ENCODE results near the gene CMTM2. TPM values are rescaled to one million over a fixed set of nuclear protein-coding genes. Genes with fewer than 3 reads are reported as not detected.
"Not testable (repeated sequence)": the region's sequence is repeated elsewhere in the genome, so short reads cannot be mapped to it uniquely, and the experiment has no call there.

The CMTM2 gene
- total and polyA plus RNA-seq, 11 donors, result 0.52 TPM; not detected in 10

GRCh38 chr16:66594739-66595138, 15.5 kb downstream of the CMTM2 start:
- no peak overlapping the region for H3K4me3 ChIP-seq
- WGBS, 4 donors, result 59 to 68% (median 66%) methylated on average over 7 of the region's 7 CpGs
- TF ChIP-seq CTCF (IDR thresholded peaks at IDR 0.05) (no peak), POLR2A (IDR thresholded peaks at IDR 0.05) (no peak)
- no peaks in the 10 kb centered on the region for H3K27me3 ChIP-seq
- ATAC-seq, result peak in 1 of 4 donors; percentile 50
- H3K36me3 ChIP-seq, result no peaks in the 10 kb centered on the region
- peaks cover 0 to 10% (median 0%) of the 10 kb centered on the region in 12 donors for H3K4me1 ChIP-seq
- no peak for DNase-seq
- intact Hi-C loops (cut with DNase I), result loop anchor here in 1 of 10 donors (5.0 kb wide), 1 partner anchor 32 kb away; no protein-coding TSS in a partner anchor
- H3K9me3 ChIP-seq, result peaks cover 0 to 4% (median 0%) of the 10 kb centered on the region in 12 donors
- no peak overlapping the region for H3K27ac ChIP-seq

GRCh38 chr16:66596559-66596958, 17.3 kb downstream of the CMTM2 start:
- not testable (repeated sequence) for DNase-seq, H3K27ac ChIP-seq, H3K4me3 ChIP-seq, H3K27me3 ChIP-seq, H3K9me3 ChIP-seq, H3K36me3 ChIP-seq, ATAC-seq, H3K4me1 ChIP-seq
- intact Hi-C loops (cut with DNase I), result loop anchor here in 1 of 10 donors (5.0 kb wide), 1 partner anchor 34 kb away; no protein-coding TSS in a partner anchor
- 94 to 100% (median 99%) methylated on average over 4 of the region's 4 CpGs for WGBS, 4 donors

- peaks cover 0 to 4% (median 0%) of the 10 kb centered on the region in 12 donors for H3K9me3 ChIP-seq
- H3K27me3 ChIP-seq, result no peaks in the 10 kb centered on the region
- TF ChIP-seq POLR2A (IDR thresholded peaks at IDR 0.05) (no peak), CTCF (IDR thresholded peaks at IDR 0.05) (no peak)
- H3K4me1 ChIP-seq, result no peaks in the 10 kb centered on the region
- no peak overlapping the region for H3K27ac ChIP-seq
- no peak overlapping the region for H3K4me3 ChIP-seq
- WGBS, 4 donors, result 83 to 89% (median 86%) methylated on average over 5 of the region's 5 CpGs
- H3K36me3 ChIP-seq, result no peaks in the 10 kb centered on the region
- DNase-seq, result no peak
- intact Hi-C loops (cut with DNase I), result loop anchor here in 1 of 10 donors (5.0 kb wide), 1 partner anchor 35 kb away; no protein-coding TSS in a partner anchor
- ATAC-seq, result no peak
These were observed 18.0 kb downstream of the CMTM2 start for GRCh38 chr16:66596986-66597848.

GRCh38 chr16:66598111-66598510, 18.8 kb downstream of the CMTM2 start:
- ATAC-seq (no peak), DNase-seq (no peak)
- no peak overlapping the region for H3K27ac ChIP-seq
- no peak overlapping the region for H3K4me3 ChIP-seq
- H3K36me3 ChIP-seq, result no peaks in the 10 kb centered on the region
- H3K27me3 ChIP-seq, result no peaks in the 10 kb centered on the region
- no peaks in the 10 kb centered on the region for H3K4me1 ChIP-seq
- no peak for TF ChIP-seq POLR2A (IDR thresholded peaks at IDR 0.05)
- TF ChIP-seq CTCF (IDR thresholded peaks at IDR 0.05), result no peak
- intact Hi-C loops (cut with DNase I), result loop anchor here in 1 of 10 donors (5.0 kb wide), 1 partner anchor 36 kb away; no protein-coding TSS in a partner anchor
- WGBS, 4 donors, result 62 to 66% (median 62%) methylated on average over 3 of the region's 3 CpGs
- H3K9me3 ChIP-seq, result peaks cover 0 to 4% (median 0%) of the 10 kb centered on the region in 12 donors

Data from heart left ventricle (tissue), 16 donors.